DMS53 treated with DMSO at 0.1 percent for 48 hours (cell line): ENCODE data around the gene TANGO2.
A peak's percentile ranks its signal among the peaks of the same experiment; 100 is the strongest.
"Not testable (repeated sequence)": the region's sequence is repeated elsewhere in the genome, so short reads cannot be mapped to it uniquely, and the experiment has no call there.

ENCODE experiments used
- DNase-seq: peaks from one replicate; lab custom pipeline; 2025; ENCODE audit not compliant: unreplicated experiment; lab: John Stamatoyannopoulos, UW

TANGO2 gene

GRCh38 chr22:20060700-20061480 is 40.0 kb downstream of the TANGO2 start:
- no peak for DNase-seq

DNA sequence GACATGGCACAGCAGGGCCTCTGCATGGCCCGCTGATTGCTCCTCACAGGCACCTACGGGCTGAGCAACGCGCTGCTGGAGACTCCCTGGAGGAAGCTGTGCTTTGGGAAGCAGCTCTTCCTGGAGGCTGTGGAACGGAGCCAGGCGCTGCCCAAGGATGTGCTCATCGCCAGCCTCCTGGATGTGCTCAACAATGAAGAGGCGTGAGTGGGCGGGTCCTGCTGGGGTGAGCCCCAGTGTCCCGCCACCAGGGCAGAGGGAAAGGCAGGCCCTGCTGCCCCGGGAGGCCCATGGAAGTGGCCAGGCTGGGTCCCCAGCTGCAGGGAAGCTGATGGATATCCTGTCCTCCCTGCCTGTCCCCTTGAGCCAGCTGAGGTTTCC is 40.6 kb downstream of the TANGO2 start:
- DNase-seq: no peak

GRCh38 chr22:20062043-20062765 is 41.3 kb downstream of the TANGO2 start:
- no peak for DNase-seq

DNA sequence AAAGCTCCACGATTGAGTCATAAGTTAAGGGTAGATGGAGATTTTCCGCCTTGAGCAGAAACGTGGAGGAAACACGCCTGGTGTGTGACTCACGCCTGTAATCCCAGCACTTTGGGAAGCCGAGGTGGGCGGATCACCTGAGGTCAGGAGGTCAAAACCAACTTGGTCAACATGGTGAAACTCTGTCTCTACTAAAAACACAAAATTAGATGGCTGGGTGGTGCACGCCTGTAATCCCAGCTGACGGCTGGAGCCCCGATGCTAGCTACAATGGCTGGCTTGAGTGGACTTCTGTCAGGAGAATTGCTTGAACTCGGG is 41.8 kb downstream of the TANGO2 start:
- no peak for DNase-seq

- DNase-seq: no peak
Observed at GRCh38 chr22:20063271-20064139, 42.6 kb downstream of the TANGO2 start.

- no peak for DNase-seq
Observed at GRCh38 chr22:20064140-20064480, 43.2 kb downstream of the TANGO2 start.

DNA sequence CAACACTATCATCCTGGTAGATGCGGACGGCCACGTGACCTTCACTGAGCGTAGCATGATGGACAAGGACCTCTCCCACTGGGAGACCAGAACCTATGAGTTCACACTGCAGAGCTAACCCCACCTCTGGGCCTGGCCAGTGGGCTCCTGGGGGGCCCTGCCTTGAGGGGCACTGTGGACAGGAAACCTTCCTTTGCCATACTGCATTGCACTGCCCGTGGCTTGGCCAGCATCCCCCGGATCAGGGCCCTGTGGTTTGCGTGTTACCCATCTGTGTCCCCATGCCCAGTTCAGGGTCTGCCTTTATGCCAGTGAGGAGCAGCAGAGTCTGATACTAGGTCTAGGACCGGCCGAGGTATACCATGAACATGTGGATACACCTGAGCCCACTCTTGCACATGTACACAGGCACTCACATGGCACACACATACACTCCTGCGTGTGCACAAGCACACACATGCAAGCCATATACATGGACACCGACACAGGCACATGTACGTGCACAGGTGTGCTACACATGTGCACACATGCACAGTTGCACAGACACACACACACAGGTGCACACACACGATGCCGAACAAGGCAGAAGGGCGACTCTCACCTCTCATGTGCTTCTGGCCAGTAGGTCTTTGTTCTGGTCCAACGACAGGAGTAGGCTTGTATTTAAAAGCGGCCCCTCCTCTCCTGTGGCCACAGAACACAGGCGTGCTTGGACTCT is 43.8 kb downstream of the TANGO2 start:
- no peak for DNase-seq

DNA sequence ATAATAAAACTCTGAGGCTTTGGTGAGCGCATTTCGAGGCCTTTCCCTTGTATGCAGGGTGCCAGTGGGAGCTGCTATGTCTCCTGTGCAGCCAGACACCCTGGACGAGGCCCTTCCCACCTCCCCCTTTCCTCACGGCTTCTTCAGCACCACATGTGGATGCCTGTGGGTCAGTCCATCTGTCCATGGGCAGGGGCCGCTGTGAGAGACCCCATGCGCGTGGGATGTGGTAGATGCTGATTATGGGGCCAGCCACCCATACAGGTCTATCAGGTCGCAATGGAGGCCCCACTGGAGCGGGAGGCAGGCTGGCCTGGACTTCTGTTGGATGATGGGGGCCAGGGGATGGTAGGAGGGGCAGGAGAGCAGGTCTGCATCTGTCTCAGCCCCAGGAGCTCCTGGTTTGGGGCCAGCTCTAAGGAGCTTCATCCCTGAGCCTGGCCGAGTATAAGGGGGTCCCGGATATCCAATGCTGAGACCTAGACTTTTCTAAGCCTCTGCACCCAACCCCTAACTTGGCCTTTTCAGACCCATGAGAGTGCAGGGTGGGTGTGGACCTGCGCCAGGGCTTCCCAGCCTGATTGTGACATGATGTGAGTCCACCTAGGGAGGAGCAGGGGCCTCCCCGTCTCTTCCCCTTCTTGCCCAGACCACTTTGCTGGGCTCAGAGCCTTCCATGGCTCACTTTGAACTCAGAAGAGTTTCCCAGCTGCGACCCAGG is 45.1 kb downstream of the TANGO2 start:
- DNase-seq: no peak

- no peak for DNase-seq
Observed at GRCh38 chr22:20066617-20067383, 45.9 kb downstream of the TANGO2 start.

DNA sequence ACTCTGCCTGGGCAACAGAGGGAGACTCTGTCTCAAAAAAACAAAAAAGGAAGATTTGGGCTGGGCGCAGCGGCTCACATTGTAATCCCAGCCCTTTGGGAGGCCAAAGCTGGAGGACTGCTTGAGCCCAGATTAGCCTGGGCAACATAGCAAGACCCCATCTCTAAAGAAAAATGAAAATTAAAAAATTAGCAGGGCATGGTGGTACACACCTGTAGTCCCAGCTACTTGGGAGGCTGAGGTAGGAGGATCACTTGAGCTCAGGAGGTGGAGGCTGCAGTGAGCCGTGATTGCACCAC is 46.4 kb downstream of the TANGO2 start:
- DNase-seq: not testable (repeated sequence)

GRCh38 chr22:20068640-20069039 is 47.7 kb downstream of the TANGO2 start:
- DNase-seq: no peak

DNA sequence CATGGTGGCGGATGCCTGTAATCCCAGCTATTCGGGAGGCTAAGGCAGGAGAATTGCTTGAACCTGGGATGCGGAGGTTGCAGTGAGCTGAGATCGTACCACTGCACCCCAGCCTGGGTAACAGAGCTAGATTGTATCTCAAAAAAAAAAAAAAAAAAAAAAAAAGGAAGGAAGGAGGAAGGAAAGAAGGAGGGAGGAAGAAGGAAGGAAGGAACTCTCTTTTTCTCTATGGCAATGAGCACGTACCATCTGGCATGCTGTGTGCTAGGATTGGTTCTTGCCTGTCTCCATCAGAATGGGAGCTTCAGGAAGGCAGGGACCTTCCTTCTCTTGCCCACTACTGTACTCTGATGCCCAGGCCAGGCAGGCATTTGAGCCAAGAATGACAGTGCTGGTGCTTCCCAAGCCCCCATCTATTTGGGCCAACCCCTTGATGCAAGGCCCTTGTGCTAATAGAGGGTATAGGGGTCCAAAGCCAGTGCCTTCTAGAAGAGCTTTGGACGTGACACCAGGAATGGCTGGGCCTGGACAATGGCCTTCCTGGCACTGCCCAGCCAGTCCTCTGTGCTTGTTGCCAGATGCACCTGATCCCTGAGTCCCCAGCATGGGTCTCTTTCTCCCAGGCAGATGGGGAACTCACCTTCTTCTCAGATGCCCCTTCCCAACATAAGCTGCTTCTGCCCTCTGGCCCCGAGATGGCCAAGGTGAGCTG is 48.6 kb downstream of the TANGO2 start:
- no peak for DNase-seq

- no peak for DNase-seq
Observed at GRCh38 chr22:20071524-20071972, 50.6 kb downstream of the TANGO2 start.

- no peak for DNase-seq
Observed at GRCh38 chr22:20076627-20077172, 55.8 kb downstream of the TANGO2 start.

DNA sequence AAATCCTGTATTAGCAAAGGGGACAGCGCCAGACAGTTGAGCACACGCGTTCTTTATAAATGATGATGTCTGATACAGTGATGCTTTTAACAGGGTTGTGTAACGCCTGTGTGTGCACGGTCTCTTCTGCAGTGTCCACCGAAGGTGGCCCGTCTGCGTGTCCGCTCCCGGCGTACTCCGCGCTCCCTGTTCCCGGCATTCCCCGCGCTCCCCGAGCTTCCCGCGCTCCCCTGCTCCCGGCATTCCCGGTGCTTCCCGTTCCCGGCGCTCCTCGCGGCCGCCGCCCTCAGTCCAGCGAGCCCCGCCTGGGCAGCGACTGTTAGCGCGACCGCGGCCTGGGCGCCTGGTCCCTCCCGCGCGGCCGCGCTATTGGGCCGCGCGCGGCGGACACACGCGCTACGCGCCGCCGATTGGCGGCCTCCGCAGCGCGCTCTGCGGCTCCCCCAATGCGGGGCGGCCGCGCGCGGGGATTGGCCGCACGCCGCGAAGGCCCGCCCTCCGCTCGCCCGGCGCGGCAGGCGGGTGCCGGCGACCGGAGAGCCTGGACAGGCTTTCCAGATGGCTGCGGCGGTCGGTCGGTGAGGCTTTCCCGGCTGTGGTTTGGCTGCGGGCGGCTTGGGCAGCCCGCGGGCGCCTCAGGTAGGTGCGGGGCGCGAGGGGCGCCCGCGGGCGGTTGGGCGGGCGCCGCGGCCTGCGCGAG is 59.0 kb downstream of the TANGO2 start, which contains the start of gene DGCR8:
Gene DGCR8, plus strand, starts transcription at position 497 of the 700 bp plus-strand sequence. CDS start 5,723 bp downstream, outside the sequence.
- DNase-seq: peak; percentile 55

- no peak for DNase-seq
Observed at GRCh38 chr22:20080445-20080775, 59.5 kb downstream of the TANGO2 start.

DNA sequence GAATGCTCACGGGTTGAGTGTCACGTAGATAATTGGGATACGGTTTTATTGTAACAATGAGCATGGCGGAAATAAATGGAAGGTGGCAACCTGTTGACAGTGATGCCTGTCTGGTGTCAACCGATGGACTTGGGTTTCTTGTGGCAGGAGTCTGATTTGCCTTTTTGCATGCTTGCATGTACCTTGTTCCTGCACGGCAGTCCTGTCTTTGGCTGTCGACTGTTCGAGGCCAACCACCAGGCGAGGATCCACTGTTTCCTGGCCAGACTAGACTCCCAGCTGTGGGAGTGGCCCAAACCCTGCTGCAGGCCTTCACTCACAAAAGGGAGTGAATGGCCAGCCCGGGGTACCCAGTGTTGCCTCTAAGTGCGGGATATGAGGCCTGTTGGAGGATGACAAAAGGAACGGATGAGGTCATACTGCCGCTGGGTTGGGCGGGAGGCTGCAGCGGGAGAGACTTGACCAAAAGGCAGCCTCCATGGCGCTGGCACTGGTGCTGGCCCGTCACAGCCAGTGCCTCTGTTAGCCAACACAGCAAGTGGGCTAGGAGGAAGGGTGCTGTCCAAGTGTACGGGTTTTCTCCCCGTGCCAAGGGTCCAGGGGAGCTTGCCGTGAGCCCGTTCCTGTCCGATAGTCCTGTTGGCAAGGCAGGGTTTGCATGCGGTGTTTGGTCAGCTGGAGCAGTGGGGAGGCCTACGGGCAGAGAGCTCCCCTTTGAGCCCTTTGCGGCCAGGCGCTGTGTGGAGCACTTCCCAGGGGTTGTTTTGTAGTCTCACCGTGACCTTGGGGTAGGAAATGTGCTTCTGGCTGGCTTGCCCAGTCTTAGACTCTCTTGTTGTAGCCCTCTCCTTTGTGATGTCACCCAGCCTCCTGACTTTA is 60.1 kb downstream of the TANGO2 start:
- peak; percentile 0 for DNase-seq
